DLD1 (cell line): Measurements from ENCODE around the gene SCAMP5.

Experiments
- in situ Hi-C: cut with HindIII; loops from 2 replicates; pipeline ENCODE4 v1.10.0; 2017; ENCODE audit warnings: low sequenced_read_pairs

SCAMP5 gene

GRCh38 chr15:75044258-75044878, 49.0 kb downstream of the SCAMP5 start:
- in situ Hi-C loops: no loop called here

- in situ Hi-C loops: no loop called here
Measured at GRCh38 chr15:75045332-75046015, 50.1 kb downstream of the SCAMP5 start.

- in situ Hi-C loops: no loop called here
Measured at GRCh38 chr15:75048394-75048793, 53.0 kb downstream of the SCAMP5 start.

- in situ Hi-C loops: no loop called here
Measured at GRCh38 chr15:75049392-75049791, 54.0 kb downstream of the SCAMP5 start.

GRCh38 chr15:75050283-75050682, 54.9 kb downstream of the SCAMP5 start:
- in situ Hi-C loops: no loop called here

- in situ Hi-C loops: no loop called here
Measured at GRCh38 chr15:75051191-75051608, 55.8 kb downstream of the SCAMP5 start.

- in situ Hi-C loops: no loop called here
Measured at GRCh38 chr15:75051711-75052110, 56.3 kb downstream of the SCAMP5 start.

- in situ Hi-C loops: no loop called here
Measured at GRCh38 chr15:75052972-75053747, 57.8 kb downstream of the SCAMP5 start.

- in situ Hi-C loops: no loop called here
Measured at GRCh38 chr15:75053748-75054125, 58.4 kb downstream of the SCAMP5 start.

- in situ Hi-C loops: no loop called here
Measured at GRCh38 chr15:75054172-75054897, 59.0 kb downstream of the SCAMP5 start.

GRCh38 chr15:75056036-75056435, 60.7 kb downstream of the SCAMP5 start:
- in situ Hi-C loops: no loop called here

GRCh38 chr15:75058127-75058905, 63.0 kb downstream of the SCAMP5 start:
- in situ Hi-C loops: no loop called here

- in situ Hi-C loops: no loop called here
Measured at GRCh38 chr15:75059607-75060006, 64.2 kb downstream of the SCAMP5 start.

GRCh38 chr15:75061272-75061671, 65.9 kb downstream of the SCAMP5 start:
- in situ Hi-C loops: no loop called here

GRCh38 chr15:75062706-75063105, 67.3 kb downstream of the SCAMP5 start:
- in situ Hi-C loops: no loop called here

GRCh38 chr15:75063338-75063737, 68.0 kb downstream of the SCAMP5 start:
- in situ Hi-C loops: no loop called here

- in situ Hi-C loops: no loop called here
Measured at GRCh38 chr15:75063889-75064288, 68.5 kb downstream of the SCAMP5 start.

GRCh38 chr15:75064846-75065245, 69.5 kb downstream of the SCAMP5 start:
- in situ Hi-C loops: no loop called here

- in situ Hi-C loops: no loop called here
Measured at GRCh38 chr15:75065467-75065850, 70.1 kb downstream of the SCAMP5 start.

- in situ Hi-C loops: no loop called here
Measured at GRCh38 chr15:75065851-75066509, 70.6 kb downstream of the SCAMP5 start.
